PC-9 (cell line): ENCODE data around the gene ALG1.
"Not testable (repeated sequence)": the region's sequence is repeated elsewhere in the genome, so short reads cannot be mapped to it uniquely, and the experiment has no call there.

Experiments used
- CTCF ChIP-seq: fragments of 200-600 bp; sonication (generic); conservative IDR thresholded peaks from 2 replicates; pipeline ENCODE4 v1.6.1; 2017; ENCODE audit warnings: mixed run types, antibody characterized with exemption, mild to moderate bottlenecking, moderate library complexity
- EZH2 ChIP-seq: fragments of 200-600 bp; sonication (generic); IDR thresholded peaks from 2 replicates; pipeline ENCODE4 v1.8.0; 2017; ENCODE audit warnings: antibody characterized with exemption, low read depth

GRCh38 chr16:5093746-5094145, 22.1 kb downstream of the ALG1 start:
- not testable (repeated sequence) for TF ChIP-seq CTCF, EZH2
